Tibial nerve (tissue), 3 donors: ENCODE results near the gene ZPR1.

ENCODE experiments used
- POLR2A ChIP-seq, 2 donors: fragments of 450-650 bp; IDR thresholded peaks; one replicate each; pipeline ENCODE4 v1.6.1; 2017; ENCODE audit warnings: antibody characterized with exemption in 2 of 2, mild to moderate bottlenecking in 2 of 2, moderate library complexity in 2 of 2
- TF ChIP-seq, protein P1 (sequence below), 5 experiments: fragments of 200-600 bp in 3 of 5; fragments of 450-650 bp in 2 of 5; sonication (generic) in 3 of 5; IDR thresholded peaks; one replicate each; pipeline ENCODE4 v1.5.1; 2016 to 2019; ENCODE audit warnings: antibody characterized with exemption in 5 of 5, mild to moderate bottlenecking in 3 of 5, moderate library complexity in 2 of 5

DNA sequence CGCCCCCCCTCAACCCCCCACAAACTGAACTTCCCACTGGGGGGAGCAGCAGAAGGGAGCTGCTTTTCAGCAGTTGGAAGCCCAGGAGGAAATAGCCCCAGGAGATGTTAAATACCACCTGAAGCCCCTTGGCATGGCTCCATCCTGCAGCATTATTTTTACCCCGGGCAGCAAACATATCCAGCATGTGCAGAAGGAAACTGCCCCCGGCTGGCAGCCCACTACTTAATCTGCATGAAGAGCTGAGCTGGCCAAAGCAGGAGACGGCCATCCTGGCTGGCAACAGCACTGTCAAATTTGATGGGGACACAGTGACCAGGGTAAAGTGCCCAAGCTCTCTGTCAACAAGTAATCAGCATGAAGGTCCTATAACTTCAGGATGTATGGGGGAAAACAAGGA lies 47.1 kb downstream of the ZPR1 start:
- TF ChIP-seq, protein P1, sequence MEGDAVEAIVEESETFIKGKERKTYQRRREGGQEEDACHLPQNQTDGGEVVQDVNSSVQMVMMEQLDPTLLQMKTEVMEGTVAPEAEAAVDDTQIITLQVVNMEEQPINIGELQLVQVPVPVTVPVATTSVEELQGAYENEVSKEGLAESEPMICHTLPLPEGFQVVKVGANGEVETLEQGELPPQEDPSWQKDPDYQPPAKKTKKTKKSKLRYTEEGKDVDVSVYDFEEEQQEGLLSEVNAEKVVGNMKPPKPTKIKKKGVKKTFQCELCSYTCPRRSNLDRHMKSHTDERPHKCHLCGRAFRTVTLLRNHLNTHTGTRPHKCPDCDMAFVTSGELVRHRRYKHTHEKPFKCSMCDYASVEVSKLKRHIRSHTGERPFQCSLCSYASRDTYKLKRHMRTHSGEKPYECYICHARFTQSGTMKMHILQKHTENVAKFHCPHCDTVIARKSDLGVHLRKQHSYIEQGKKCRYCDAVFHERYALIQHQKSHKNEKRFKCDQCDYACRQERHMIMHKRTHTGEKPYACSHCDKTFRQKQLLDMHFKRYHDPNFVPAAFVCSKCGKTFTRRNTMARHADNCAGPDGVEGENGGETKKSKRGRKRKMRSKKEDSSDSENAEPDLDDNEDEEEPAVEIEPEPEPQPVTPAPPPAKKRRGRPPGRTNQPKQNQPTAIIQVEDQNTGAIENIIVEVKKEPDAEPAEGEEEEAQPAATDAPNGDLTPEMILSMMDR (IDR thresholded peaks at IDR 0.05) = no peak
- no peak for TF ChIP-seq POLR2A (IDR thresholded peaks at IDR 0.05)
